Breast epithelium (tissue), 4 donors: ENCODE results near the gene QRFP. TPM values are rescaled to one million over a fixed set of nuclear protein-coding genes. Genes with fewer than 3 reads are reported as not detected.

ENCODE experiments used
- DNase-seq, 2 donors: peaks; one replicate each; pipeline ENCODE4 v3.0.0-alpha.2; 2019; ENCODE audit warnings: low spot score in 2 of 2
- H3K27ac ChIP-seq, 2 donors: fragments of 200-600 bp; sonication (generic) in 1 of 2; one replicate each; pipeline ENCODE4 v1.5.1; 2016 to 2019; ENCODE audit warnings: mild to moderate bottlenecking in 1 of 2
- H3K27me3 ChIP-seq, 2 donors: fragments of 200-600 bp; sonication (generic) in 1 of 2; one replicate each; pipeline versions ENCODE4 v1.5.1 to v1.6.0; 2017 to 2019; ENCODE audit warnings: control low read depth in 1 of 2, mild to moderate bottlenecking in 1 of 2
- H3K36me3 ChIP-seq: fragments of 200-600 bp; one replicate; pipeline ENCODE4 v1.5.1; 2019
- H3K4me1 ChIP-seq, 2 donors: fragments of 200-600 bp; sonication (generic); one replicate each; pipeline ENCODE4 v1.5.1; 2016 to 2019; ENCODE audit warnings: control low read depth in 1 of 2
- H3K4me3 ChIP-seq, 3 donors: fragments of 200-600 bp; sonication (generic); 1 replicate in 2 of 3; 2 replicates in 1 of 3; pipeline ENCODE4 v1.5.1; 2016 to 2019; ENCODE audit warnings: mild to moderate bottlenecking in 3 of 3, moderate library complexity in 2 of 3
- H3K9me3 ChIP-seq, 2 donors: fragments of 200-600 bp; sonication (generic) in 1 of 2; one replicate each; pipeline ENCODE4 v1.5.1; 2016 to 2019; ENCODE audit warnings: control low read depth in 1 of 2
- POLR2A ChIP-seq: fragments of 450-650 bp; IDR thresholded peaks from one replicate; pipeline ENCODE4 v1.6.1; 2016; ENCODE audit warnings: antibody characterized with exemption, mild to moderate bottlenecking, moderate library complexity
- POLR2AphosphoS5 ChIP-seq, 3 donors: sonication (generic); formaldehyde crosslinking; IDR thresholded peaks; one replicate each; pipeline ENCODE4 v1.6.1; 2017; ENCODE audit warnings: antibody characterized with exemption in 3 of 3
- intact Hi-C: fragments of 100-400 bp; cut with DNase I; formaldehyde crosslinking; loops from one replicate; pipeline ENCODE4 v1.15.1; 2023; ENCODE audit warnings: low total_unique reads
- total RNA-seq, 3 donors: library from RNA; depleted of rRNA; stranded (reverse); fragments of >200 nt; gene quantifications; one replicate each; pipeline ENCODE4 v1.1.0, GENCODE V29; 2016
- TF ChIP-seq, protein P1 (sequence below), 3 donors: fragments of 450-650 bp; IDR thresholded peaks; one replicate each; pipeline ENCODE4 v1.5.1; 2016 to 2017; ENCODE audit warnings: antibody characterized with exemption in 3 of 3, mild to moderate bottlenecking in 3 of 3, moderate library complexity in 3 of 3

The QRFP gene
- total RNA-seq, 3 donors from 2014 or later, result not detected

DNA sequence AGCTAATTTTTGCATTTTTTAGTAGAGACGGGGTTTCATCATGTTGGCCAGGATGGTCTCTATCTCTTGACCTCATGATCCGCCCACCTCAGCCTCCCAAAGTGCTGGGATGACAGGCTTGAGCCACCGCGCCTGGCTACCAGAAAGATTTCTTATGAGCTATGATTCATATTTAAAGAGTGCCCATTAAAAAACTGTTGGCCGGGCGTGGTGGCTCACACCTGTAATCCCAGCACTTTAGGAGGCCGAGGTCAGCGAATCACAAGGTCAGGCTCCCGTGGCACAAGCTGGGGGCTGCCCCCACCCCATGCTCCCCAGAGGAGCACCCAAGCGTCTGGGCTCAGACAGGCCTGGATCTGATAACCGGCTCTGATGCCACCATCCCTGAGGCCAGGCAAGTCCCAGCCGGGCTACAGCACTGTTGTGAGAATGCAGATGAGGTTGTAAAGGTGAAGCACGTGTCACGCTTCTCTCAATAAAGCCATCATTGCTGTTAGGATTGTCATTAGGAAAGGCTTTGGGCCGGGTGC is 13.9 kb downstream of the QRFP start:
- TF ChIP-seq, protein P1, sequence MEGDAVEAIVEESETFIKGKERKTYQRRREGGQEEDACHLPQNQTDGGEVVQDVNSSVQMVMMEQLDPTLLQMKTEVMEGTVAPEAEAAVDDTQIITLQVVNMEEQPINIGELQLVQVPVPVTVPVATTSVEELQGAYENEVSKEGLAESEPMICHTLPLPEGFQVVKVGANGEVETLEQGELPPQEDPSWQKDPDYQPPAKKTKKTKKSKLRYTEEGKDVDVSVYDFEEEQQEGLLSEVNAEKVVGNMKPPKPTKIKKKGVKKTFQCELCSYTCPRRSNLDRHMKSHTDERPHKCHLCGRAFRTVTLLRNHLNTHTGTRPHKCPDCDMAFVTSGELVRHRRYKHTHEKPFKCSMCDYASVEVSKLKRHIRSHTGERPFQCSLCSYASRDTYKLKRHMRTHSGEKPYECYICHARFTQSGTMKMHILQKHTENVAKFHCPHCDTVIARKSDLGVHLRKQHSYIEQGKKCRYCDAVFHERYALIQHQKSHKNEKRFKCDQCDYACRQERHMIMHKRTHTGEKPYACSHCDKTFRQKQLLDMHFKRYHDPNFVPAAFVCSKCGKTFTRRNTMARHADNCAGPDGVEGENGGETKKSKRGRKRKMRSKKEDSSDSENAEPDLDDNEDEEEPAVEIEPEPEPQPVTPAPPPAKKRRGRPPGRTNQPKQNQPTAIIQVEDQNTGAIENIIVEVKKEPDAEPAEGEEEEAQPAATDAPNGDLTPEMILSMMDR (IDR thresholded peaks at IDR 0.05), result no peak
- no peak for TF ChIP-seq POLR2AphosphoS5 (IDR thresholded peaks at IDR 0.05)
- no peak for TF ChIP-seq POLR2A
- Histone ChIP-seq H3K9me3 (no peaks in the 10 kb centered on the region), H3K27ac (no peak overlapping the region), H3K27me3 (no peaks in the 10 kb centered on the region), H3K36me3 (peaks cover 15% of the 10 kb centered on the region), H3K4me1 (no peaks in the 10 kb centered on the region), H3K4me3 (no peak overlapping the region)
- no peak for DNase-seq
- intact Hi-C loops, result no loop called here

DNA sequence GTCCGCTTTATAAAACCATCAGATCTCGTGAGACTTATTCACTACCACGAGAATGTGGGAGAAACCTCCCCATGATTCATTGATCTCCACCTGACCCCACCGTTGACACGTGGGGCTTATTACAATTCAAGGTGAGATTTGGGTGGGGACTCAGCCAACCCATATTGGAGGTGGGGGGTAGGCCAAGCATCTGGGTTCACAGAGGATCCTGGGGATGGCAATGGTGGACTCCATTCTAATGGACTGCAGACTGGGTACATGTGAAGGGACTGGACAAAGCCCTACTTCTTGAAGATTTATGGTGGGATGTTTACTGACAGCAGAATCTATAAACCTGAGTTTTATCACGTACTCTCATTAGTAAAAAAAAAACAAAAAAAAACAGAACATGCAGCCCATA is 15.1 kb downstream of the QRFP start:
- H3K4me3 ChIP-seq, result no peak overlapping the region
- no peak overlapping the region for H3K27ac ChIP-seq
- H3K27me3 ChIP-seq, result no peaks in the 10 kb centered on the region
- intact Hi-C loops, result no loop called here
- H3K9me3 ChIP-seq, result no peaks in the 10 kb centered on the region
- no peaks in the 10 kb centered on the region for H3K4me1 ChIP-seq
- no peak for DNase-seq
- no peak for TF ChIP-seq POLR2A
- TF ChIP-seq, protein P1 (IDR thresholded peaks at IDR 0.05), result no peak
- no peak for TF ChIP-seq POLR2AphosphoS5 (IDR thresholded peaks at IDR 0.05)
- H3K36me3 ChIP-seq, result peaks cover 9% of the 10 kb centered on the region

DNA sequence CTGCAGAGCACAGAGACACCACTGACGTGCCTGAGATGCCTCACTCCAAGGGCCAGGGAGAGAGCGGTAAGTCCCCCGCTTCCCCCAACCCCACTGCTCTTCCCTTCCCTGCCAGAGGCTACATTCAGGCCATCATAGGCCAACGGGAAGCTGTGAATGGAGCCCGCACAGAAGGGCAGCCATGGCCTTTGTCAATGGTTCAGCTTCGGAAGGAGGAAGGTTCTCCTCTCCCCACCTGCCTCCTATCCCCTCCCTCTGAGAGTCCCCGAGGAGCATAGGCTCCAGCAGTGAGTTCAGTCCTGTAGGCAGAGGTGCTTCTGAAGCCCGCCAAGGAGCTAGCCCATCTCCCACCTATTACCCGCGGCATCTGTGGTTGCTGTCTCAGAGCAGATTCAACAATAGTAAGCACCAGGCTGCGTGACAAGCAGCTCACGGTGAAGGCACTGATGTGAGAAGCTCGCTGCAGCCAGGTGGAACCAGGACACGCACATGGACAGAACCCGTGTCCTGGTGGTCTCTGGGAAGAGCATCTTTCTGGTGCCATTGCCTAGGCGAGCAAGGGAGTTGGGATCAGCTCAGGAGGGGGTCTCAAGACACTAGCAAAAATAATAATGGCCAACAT is 15.9 kb downstream of the QRFP start:
- Histone ChIP-seq H3K36me3 (peaks cover 9% of the 10 kb centered on the region), H3K4me3 (no peak overlapping the region), H3K9me3 (no peaks in the 10 kb centered on the region), H3K27me3 (no peaks in the 10 kb centered on the region), H3K27ac (no peak overlapping the region), H3K4me1 (no peaks in the 10 kb centered on the region)
- intact Hi-C loops, result no loop called here
- DNase-seq, result no peak
- TF ChIP-seq, protein P1 (IDR thresholded peaks at IDR 0.05), result no peak
- no peak for TF ChIP-seq POLR2AphosphoS5 (IDR thresholded peaks at IDR 0.05)

DNA sequence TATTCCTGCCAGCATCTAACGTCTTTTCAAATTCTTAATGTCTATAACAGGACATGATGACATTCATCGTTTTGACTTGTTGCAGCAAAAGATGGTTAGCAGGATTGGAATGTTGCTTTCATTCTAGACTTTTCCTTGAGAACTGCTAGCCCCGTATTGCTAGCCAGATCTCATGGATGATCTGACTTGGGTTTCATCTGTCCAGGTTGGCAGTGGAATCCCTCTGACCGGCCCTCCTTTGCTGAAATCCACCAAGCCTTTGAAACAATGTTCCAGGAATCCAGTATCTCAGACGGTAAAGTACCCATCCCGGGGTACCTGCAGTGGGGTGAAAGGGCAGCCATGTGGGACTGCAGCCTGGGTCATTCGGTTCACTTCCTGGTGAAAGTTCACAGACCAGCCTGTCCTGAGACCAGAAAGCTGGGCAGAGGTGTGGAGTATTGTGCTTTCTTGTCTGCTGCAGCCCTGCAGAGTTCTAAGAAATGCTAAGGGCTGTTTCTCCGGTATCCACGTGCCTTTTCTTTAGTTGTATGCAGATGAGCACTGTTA is 16.7 kb downstream of the QRFP start:
- Histone ChIP-seq H3K36me3 (peaks cover 9% of the 10 kb centered on the region), H3K4me3 (no peak overlapping the region), H3K27me3 (no peaks in the 10 kb centered on the region), H3K9me3 (no peaks in the 10 kb centered on the region), H3K27ac (no peak overlapping the region), H3K4me1 (no peaks in the 10 kb centered on the region)
- intact Hi-C loops, result no loop called here
- no peak for DNase-seq
- TF ChIP-seq, protein P1 (IDR thresholded peaks at IDR 0.05), result no peak
- TF ChIP-seq POLR2AphosphoS5 (IDR thresholded peaks at IDR 0.05) (no peak), POLR2A (no peak)

DNA sequence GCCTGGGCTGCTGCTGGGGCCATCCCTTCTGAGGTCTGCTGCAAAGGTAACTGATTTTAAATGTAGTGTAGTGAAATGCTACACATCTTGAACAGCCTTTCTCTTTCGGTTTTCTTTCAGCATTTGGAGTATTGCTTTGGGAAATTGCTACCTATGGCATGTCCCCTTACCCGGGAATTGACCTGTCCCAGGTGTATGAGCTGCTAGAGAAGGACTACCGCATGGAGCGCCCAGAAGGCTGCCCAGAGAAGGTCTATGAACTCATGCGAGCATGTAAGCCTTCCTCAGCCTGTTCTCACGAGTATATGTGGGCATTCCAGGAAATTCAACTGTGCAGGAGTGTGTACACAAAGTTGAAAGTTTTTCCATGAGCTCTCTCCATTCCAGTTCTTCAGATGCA is 18.3 kb downstream of the QRFP start:
- intact Hi-C loops, result no loop called here
- H3K27me3 ChIP-seq, result no peaks in the 10 kb centered on the region
- H3K27ac ChIP-seq, result no peak overlapping the region
- DNase-seq, result no peak
- H3K9me3 ChIP-seq, result no peaks in the 10 kb centered on the region
- H3K4me3 ChIP-seq, result no peak overlapping the region
- TF ChIP-seq POLR2AphosphoS5 (IDR thresholded peaks at IDR 0.05), result no peak
- TF ChIP-seq, protein P1 (IDR thresholded peaks at IDR 0.05), result no peak
- TF ChIP-seq POLR2A, result no peak
- H3K36me3 ChIP-seq, result peaks cover 8% of the 10 kb centered on the region
- H3K4me1 ChIP-seq, result no peaks in the 10 kb centered on the region
